Stimulated activated CD8-positive, alpha-beta memory T cell treated with anti-CD3 and anti-CD28 coated beads, Interleukin-15, amount 100 ng/mL, for 24 hours (primary cell): ENCODE data around the gene CYBC1.
A peak's percentile ranks its signal among the peaks of the same experiment; 100 is the strongest.

Experiments used
- DNase-seq: peaks from one replicate; pipeline ENCODE4 v3.0.0-alpha.2; 2020; ENCODE audit warnings: low read depth

The CYBC1 gene

DNA sequence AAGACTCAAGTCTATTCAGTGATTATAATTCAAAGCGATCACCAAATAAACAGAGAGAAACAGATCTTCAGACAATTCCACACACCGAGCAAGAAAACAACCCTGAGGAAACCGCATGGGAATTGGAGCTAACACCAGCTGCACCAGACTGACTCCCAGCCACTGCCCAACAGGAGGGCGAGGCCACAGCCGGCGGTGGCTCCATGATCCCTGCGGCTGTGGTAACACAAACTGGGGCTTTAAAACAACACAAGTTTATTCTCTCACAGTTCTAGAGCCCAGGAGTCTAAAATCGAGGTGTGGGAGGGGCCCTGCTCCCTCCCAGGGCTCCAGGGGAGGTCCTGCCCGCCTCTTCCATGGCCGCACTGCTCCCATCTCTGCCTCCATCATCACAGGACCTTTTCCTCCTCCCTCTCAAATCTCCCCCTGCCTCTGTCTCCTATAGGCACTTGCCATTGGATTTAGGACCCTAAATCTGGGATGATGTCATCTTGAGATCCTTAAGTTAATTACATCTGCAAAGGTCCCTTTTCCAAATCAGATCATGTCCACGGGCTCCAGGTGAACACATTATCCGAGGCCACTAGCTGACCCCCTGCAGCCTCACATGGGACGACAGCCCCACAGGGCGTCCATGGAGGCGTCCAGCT lies 42.1 kb downstream of the CYBC1 start:
- no peak for DNase-seq

DNA sequence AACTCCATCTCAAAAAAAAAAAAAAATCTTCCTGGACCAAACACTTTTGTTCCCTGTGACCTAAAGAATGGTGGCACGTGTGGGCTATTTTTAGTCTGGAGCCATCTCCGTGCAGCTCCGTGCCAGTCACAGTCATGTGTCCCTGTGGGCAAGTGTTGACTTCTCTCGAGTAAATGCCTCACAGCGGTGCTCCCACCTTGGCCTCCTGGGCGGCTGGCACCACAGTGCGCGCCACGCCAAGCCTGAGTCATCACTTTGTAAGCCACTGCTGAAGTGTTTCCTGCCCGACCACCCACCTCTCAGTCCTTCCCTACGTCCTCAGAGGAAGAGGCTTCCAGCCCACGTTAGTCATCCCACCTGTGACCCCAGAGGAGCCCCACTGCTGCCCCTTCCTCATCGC lies 43.3 kb downstream of the CYBC1 start:
- no peak for DNase-seq

DNA sequence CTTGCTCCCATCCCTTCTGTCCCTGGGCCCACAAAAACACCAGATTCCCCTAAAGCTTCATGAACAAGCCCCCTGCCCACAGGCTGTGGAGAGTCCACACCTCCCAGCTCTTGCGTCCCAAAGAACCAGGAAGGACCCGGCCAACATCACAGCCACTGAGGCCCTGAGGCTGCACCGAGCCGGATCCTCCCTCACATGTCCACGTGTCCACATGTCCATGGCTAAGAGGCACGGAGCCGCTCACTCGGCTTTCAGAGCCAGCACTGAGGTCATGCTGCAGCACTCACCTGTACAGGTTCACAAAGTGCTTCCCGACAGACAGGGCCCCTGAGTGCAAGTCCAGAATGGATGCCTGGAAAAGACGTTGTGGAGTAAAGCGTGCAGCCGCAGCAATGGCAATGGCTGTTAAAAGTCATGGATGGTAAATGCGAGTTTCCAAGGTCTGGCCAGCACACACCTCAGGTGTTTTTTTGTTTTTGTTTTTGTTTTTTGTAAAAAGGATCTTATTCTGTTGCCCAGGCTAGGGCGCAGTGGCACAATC lies 44.4 kb downstream of the CYBC1 start:
- DNase-seq: no peak

DNA sequence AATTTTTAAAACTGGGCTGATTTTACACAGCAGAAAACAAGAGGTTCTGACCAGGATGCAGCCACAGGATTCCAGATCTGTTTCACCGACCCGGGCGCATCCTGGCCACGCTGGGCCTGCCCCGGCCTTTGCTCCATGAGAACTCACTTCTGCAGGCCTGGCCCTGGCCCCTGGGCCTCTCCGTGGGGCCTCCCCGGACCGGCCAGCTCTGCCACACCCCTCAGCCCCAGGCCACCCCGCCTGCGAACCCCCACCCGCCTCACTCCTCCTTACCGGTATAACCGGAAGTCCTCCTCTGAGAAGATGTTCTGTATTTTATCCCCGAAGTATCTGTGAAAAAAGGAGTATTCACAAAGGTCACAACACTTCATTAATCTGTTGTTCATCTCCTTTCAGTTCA lies 45.5 kb downstream of the CYBC1 start:
- no peak for DNase-seq

DNA sequence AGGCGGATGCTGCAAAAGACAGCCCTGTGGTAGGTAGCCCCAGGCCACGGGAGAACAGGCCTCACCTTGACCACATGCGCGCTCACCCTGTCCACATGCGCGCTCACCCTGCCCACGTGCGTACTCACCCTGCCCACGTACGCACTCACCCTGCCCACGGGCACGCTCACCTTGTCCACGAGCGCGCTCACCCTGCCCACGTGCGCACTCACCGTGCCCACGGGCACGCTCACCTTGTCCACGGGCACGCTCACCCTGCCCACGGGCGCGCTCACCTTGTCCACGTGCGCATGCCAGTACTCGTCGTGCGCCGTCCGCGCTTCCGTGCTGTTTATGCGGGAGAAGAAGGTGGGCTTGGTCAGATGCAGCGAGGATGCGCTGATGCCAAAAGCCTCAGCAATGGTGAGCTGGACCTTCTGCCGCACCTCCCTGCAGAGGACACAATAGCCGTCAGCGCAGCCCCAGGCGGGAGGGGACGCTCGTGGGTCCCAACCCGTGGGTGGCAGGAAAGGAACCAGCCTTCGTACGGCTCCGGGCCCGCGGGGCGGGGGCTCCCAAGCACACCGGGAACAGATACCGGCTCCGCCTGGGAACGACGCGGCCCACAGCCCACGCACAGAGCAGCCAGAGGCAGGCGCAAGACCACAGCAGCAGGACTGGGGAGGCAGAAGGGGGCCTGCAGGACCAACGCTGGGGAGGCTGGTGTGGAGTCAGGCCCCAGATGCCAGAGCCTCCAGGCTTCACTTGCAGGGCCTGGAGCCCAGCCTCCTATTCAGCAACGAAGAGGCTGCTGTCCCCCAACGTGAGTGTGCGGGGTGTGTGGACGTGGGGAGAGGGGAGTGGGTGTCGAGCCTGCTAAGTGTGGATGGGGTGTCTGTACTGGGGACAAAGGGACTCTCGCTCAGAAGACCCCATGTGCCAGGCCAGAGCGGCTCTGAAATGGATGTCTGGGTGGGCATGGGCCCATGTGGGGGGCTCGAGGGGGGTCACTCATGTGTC lies 46.6 kb downstream of the CYBC1 start:
- DNase-seq: no peak

DNA sequence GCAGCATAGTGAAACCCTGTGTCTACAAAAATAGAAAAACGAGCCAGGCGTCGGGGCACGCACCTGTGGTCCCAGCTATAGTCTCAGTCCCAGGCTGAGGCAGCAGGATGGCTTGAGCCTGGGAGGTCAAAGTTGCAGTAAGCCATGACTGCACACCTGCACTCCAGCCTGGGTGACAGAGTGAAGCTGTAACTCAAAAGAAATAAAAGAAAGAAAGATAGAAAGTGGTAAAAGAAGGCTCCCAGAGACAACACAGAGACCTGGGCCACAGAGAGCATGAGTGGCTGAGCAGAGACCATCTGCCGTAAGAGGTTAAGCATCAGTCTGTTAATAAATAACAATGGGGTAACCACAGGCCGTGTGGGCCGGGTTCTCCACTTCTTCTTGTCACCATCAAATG lies 47.7 kb downstream of the CYBC1 start:
- no peak for DNase-seq

DNA sequence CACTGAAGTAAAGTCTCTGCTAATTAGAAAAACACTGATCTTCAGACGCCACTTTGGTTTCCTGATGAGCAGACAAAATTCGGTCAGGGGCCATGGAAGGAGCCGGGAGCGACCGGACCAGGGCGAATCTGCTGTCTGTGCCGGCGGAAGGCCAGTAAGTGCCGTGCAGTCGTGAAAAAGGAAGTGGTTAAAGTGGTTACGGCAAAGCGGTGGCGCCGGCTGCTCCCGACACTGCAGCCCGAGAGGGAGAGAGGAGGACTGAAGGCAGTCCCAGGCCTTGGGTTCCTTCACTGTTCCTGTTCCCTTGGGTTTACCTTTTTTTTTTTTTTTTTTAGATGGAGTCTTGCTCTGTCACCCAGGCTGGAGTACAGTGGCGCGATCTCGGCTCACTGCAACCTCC lies 49.7 kb downstream of the CYBC1 start:
- DNase-seq: peak; percentile 22

DNA sequence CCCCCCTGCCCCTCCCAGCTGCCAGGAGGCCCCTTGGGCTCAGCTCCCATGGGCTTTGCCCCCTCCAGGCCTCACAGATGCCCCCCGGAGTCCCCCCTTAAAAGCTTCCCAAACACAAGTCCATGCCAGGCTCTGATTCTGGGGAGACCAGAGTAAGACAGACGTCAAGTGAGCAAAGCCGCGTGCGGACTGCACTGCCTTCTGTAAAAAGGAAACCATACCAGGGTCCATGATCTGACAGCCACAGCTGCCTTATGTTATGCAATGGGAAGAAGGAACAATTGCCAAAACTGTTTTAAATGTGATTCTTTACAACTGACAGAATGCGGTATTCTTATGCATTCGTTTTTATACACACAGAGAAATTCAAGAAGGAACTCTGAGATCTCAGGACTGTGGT lies 50.3 kb downstream of the CYBC1 start:
- DNase-seq: no peak

DNA sequence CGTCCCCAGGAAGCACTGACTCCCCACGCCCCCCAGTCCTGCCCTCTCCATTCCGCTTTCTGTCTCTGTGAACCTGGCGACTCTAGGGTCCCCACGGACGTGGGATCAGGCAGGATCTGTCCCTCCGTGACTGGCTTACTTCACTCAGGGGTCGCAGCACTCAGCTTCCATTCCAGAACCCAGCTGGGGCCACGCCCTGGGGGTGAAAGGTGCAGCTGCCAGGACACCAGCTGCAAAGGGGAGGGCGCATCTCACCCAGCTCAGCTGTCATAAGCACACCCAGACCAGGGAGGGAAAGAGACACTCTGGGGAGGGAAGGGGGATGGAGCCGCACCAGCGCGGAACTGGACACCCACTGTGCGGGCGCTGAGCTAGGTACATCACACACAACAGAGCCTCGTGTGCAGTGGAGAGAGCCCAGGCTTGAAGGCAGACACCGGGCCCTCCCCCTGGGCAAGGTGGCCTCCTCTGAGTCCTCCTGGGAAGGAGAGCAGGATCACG lies 50.9 kb downstream of the CYBC1 start:
- no peak for DNase-seq

DNA sequence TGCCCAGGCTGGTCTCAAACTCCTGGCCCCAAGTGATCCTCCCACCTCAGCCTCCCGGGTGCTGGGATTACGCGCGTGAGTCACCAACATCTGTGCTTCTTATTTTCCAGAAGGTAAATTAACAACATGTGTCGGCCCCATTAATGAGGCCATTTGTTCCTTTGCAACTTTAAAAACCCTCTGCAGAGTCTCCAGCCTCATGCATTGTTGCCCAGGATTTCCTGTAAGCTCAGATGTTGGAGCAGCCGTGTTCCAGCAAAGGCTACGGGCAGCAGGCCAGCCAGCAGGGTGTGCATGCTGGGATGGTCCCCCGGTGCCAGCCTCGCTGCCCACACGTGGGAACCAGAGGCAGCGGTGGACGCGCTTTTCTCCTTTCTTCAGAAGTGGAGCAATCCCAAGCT lies 51.5 kb downstream of the CYBC1 start:
- no peak for DNase-seq

DNA sequence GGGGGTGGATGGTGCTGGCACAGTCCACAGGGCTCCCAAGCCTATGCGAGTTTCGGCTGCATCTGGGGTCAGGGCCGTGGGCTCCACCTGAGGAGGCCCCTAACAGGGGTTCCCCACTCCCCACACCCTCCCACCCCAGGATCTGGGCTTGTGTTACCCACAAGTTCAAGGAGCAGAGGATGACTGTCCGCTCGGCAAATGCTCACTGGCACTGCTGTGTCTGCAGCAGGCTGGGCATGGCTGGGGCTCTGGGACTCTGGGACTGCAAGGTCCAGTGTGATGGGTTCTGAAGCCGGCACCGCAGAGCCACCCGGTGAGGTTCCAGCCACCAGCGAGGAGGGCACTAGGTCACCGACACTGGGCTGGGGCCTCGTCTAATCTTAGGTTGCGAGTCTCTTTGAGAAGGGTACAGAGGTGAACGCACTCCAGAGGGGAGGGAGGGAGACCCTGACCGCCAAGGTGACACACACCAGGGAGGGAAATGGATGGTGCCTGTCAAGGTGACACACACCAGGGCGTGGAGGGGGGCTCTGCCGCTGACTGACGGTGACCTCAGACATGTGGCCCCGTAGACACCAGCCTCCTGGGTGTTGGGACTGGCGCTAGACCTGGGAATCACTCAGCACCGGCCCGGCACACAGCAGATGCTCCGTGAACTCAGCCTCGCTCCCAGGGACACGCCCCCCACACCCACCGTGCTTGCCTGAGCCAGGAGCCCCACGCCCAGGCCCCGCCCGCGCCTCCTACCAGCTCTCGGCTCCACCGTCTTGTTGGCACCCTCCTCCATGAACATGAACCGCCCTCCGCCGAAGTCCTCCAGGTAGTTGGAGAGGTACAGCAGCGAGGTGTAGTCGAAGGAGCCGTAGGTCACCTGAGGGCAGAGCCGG lies 52.9 kb downstream of the CYBC1 start:
- DNase-seq: no peak

DNA sequence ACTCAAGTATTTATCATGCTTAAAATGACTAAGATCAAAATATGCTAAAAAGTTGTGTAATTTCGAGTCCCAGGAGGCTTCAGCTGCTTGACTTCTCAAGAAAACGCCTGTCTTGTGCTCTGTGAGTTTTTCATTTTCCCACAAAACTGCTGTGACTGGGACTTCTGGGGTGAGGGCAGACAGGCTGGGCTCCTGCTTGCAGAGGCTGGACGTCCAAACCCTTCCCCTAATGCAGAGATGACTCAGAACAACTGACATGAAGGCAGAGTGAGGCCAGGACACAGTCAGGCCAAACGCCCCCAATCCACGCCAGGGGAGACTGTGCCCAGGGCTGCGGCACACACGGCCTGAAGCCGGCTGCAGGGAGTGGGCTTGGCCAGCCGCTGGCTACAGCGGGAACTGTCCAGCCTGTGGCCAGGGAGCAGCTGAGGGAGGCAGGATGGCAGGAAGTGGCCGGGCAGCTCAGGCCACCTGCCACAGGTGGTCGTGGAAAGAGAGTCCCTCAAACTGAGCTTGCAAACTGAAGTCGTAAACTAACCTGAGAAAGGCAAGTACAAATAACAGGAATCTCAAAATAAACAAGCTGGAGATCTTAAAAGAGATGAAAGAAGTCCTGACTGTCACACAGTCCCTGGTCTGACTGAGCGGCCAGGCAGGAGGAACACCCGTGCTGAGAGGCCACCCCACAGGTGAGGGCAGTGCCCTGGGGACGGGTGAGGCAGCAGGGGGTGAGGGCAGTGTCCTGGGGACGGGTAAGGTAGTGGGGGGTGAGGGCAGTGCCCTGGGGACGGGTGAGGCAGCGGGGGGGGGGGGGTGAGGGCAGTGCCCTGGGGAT lies 53.7 kb downstream of the CYBC1 start:
- no peak for DNase-seq

DNA sequence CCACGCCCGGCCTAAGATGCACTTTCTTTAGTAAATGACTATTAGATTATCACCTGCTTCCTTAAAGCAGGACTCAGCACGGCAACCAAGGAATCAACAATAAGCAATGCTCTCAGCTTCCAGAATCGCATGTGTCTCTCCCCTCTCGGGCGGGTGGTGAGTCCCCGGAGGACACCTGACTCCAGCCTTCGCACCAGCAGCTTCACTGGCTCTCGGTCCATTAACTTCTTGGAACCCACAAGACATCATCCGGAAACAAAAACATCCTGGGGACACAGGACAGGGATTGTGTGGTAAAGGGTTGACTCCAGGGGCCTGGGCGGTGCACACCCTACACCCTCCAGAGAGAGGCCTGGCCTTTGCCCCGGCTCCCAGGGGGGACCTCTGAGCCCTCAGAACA lies 56.3 kb downstream of the CYBC1 start:
- DNase-seq: no peak

DNA sequence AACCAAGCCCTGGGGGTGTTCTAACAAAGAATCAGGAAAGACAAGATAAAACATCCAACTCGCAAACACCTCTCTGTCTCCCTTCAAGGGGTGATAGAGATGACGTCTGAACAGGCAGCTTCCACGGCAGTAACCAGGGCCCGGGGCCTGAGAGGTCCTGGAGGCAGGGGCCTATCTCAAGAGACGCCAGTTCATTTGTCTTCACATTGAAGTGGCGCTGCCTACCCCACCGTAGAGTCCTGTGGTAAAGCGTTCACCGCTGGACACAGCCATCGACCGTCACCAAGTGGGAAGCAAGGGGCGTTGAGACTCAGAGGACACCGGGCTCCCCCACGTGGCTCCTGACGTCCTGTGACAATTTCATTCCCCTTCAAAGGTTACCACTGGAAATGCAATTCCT lies 57.6 kb downstream of the CYBC1 start:
- no peak for DNase-seq
